ENCODE measurements around the gene GRM5.

DNA sequence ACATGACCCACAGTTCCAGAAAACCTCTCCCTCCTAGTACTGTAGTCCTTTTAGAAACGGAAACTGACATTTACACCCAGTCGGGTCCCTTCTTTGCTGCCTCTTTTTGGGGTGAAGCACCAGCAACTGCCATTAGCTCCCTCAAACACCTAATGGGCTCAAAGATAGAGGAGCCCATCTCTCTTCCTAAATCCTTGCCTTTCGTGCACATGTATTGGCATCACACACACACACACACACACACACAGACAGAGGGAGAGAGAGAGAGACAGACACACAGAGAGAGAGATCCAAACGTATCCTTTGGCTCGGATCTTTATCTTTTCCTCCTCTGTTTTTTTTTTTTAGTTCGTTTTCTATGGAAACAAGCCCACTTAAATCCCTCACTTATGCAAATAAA lies 716 bp downstream of the GRM5 start:
- TF ChIP-seq EZH2phosphoT487 (IDR thresholded peaks at IDR 0.05; ENCODE audit: insufficient read depth, low read depth) (no peak), EZH2 (IDR thresholded peaks at IDR 0.05; ENCODE audit: insufficient read depth, poor library complexity, severe bottlenecking) (no peak)

Measured in GM23248 (cell line).